H1 (cell line): Measurements from ENCODE around the gene PAAF1. TPM values are rescaled to one million over a fixed set of nuclear protein-coding genes. Genes with fewer than 3 reads are reported as not detected.

Experiments
- BACH1 ChIP-seq: IDR thresholded peaks from 2 replicates; pipeline ENCODE4 v1.6.1; 2012; ENCODE audit warnings: low read length, improper control_type of control experiment
- BCL11A ChIP-seq, 2 experiments: IDR thresholded peaks; one replicate each; pipeline ENCODE4 v1.6.1; 2011; ENCODE audit warnings: low read depth in 2 of 2, low read length in 2 of 2, mild to moderate bottlenecking in 2 of 2
- BRCA1 ChIP-seq: IDR thresholded peaks from 2 replicates; pipeline ENCODE4 v1.6.1; 2012; ENCODE audit warnings: low read depth, low read length, improper control_type of control experiment
- CBX8 ChIP-seq: fragments of 300-800, 300-1000 bp; sonication (generic); IDR thresholded peaks from 2 replicates; pipeline ENCODE4 v1.7.1; 2016; ENCODE audit warnings: low read depth, low read length, borderline replicate concordance
- CHD2 ChIP-seq: IDR thresholded peaks from 2 replicates; pipeline ENCODE4 v1.6.1; 2012; ENCODE audit warnings: low read length, improper control_type of control experiment
- CHD7 ChIP-seq: fragments of 300-600 bp; sonication (generic); IDR thresholded peaks from 2 replicates; pipeline ENCODE4 v1.7.1; 2012; ENCODE audit warnings: low read length, moderate library complexity, mild to moderate bottlenecking, inconsistent platforms; ENCODE audit not compliant: insufficient replicate concordance
- EGR1 ChIP-seq: IDR thresholded peaks from 2 replicates; pipeline ENCODE4 v1.6.1; 2011; ENCODE audit warnings: low read depth, low read length, borderline replicate concordance
- JUN ChIP-seq: IDR thresholded peaks from 2 replicates; pipeline ENCODE4 v1.6.1; 2011; ENCODE audit warnings: low read depth, mild to moderate bottlenecking, improper control_type of control experiment, low read length
- JUND ChIP-seq: IDR thresholded peaks from 2 replicates; pipeline ENCODE4 v1.6.1; 2011; ENCODE audit warnings: mild to moderate bottlenecking, improper control_type of control experiment, low read length
- RXRA ChIP-seq: IDR thresholded peaks from 2 replicates; pipeline ENCODE4 v1.6.1; 2011; ENCODE audit warnings: low read depth, mild to moderate bottlenecking, low read length, moderate library complexity; ENCODE audit not compliant: insufficient read depth
- SIN3A ChIP-seq, 2 experiments: IDR thresholded peaks in 1 of 2; conservative IDR thresholded peaks in 1 of 2; 2 replicates each; pipeline ENCODE4 v1.6.1; 2011 to 2012; ENCODE audit warnings: low read length in 2 of 2, improper control_type of control experiment in 1 of 2, low read depth in 1 of 2, mild to moderate bottlenecking in 1 of 2
- TAF1 ChIP-seq: IDR thresholded peaks from 2 replicates; pipeline ENCODE4 v1.6.1; 2011; ENCODE audit warnings: mild to moderate bottlenecking, low read depth, low read length
- polyA plus RNA-seq, 7 experiments: library from polyadenylated mRNA; depleted of rRNA in 3 of 7; stranded (reverse) in 5 of 7; unstranded in 2 of 7; fragments of >200 nt in 5 of 7; fragments of 200-250 nt in 2 of 7; gene quantifications; 1 replicate in 5 of 7; 2 replicates in 1 of 7; 4 replicates in 1 of 7; pipeline versions ENCODE4 v1.2.1 to v1.2.3, GENCODE V29; 2011 to 2013; ENCODE audit warnings: missing spikeins in 2 of 7, mixed read lengths in 2 of 7
- total RNA-seq: library from RNA; stranded (reverse); fragmentation: NEBNext Ultra II Directional; extraction: Animal tissue kit (Norgen Biotek cat#: 25700); gene quantifications from 2 replicates; pipeline ENCODE4 v1.2.1, GENCODE V29; 2021

PAAF1 gene
- total and polyA plus RNA-seq, 2 of the 8 experiments (the other 6 are each of a cell fraction or from before 2014, with no cell fraction given): 24.4 to 28.8 TPM

- TF ChIP-seq CHD7 (no peak), BRCA1 (no peak), CBX8 (no peak), JUND (no peak), CHD2 (no peak), BCL11A (IDR thresholded peaks at IDR 0.05; ENCODE audit: low read depth in 2 of 2, low read length in 2 of 2) (no peak), EGR1 (no peak), SIN3A (conservative IDR thresholded peaks at IDR 0.05 in 1 of 2, IDR thresholded peaks at IDR 0.05 in 1 of 2; ENCODE audit: low read depth in 1 of 2, low read length in 2 of 2) (no peak), JUN (no peak), RXRA (no peak), BACH1 (no peak), TAF1 (no peak)
Observed at GRCh38 chr11:73969091-73969490, 92.3 kb downstream of the PAAF1 start (continued).
